HEK293T (cell line): ENCODE measurements around the gene SLC12A8.

Experiments
- FOXK2 ChIP-seq: fragments of 450-650 bp; IDR thresholded peaks from 2 replicates; pipeline ENCODE4 v1.6.1; 2016; ENCODE audit warnings: mild to moderate bottlenecking
- FOXM1 ChIP-seq: fragments of 450-650 bp; IDR thresholded peaks from 2 replicates; pipeline ENCODE4 v1.6.1; 2017; ENCODE audit warnings: mild to moderate bottlenecking, borderline replicate concordance
- SP1 ChIP-seq: fragments of 450-650 bp; IDR thresholded peaks from 2 replicates; pipeline ENCODE4 v1.6.1; 2017
- SUZ12 ChIP-seq: fragments of 450-650 bp; IDR thresholded peaks from 2 replicates; pipeline ENCODE4 v1.6.1; 2016; ENCODE audit warnings: mild to moderate bottlenecking
- TF ChIP-seq, protein P1 (sequence below): fragments of 450-650 bp; IDR thresholded peaks from 2 replicates; pipeline ENCODE4 v1.6.1; 2016

DNA sequence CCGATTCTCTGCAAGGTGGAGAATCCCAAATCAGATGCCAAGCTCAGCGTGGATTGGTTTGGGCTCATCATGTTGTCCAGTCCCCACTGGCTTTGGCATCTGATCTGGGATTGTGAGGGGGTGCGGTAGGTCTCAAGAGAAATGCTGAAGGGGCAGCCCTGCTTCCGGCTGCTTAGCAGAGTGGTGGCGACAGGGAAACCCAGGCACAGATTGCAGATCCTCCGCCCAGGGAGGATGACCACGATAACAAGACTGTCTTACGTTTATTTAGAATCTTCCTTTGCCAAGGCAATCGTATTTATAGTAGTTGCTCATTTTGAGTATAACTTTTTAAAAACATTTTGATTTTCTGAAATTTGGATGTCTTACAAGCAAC, 61.1 kb downstream of the SLC12A8 start:
- no peak for TF ChIP-seq FOXK2
- TF ChIP-seq SUZ12, result no peak
- TF ChIP-seq, protein P1, sequence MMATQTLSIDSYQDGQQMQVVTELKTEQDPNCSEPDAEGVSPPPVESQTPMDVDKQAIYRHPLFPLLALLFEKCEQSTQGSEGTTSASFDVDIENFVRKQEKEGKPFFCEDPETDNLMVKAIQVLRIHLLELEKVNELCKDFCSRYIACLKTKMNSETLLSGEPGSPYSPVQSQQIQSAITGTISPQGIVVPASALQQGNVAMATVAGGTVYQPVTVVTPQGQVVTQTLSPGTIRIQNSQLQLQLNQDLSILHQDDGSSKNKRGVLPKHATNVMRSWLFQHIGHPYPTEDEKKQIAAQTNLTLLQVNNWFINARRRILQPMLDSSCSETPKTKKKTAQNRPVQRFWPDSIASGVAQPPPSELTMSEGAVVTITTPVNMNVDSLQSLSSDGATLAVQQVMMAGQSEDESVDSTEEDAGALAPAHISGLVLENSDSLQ, result no peak
- TF ChIP-seq SP1, result no peak
- no peak for TF ChIP-seq FOXM1
